ENCODE results near the gene UPK1A. TPM values are rescaled to one million over a fixed set of nuclear protein-coding genes. Genes with fewer than 3 reads are reported as not detected.
A peak's percentile ranks its signal among the peaks of the same experiment; 100 is the strongest.

The UPK1A gene
- total and polyA plus RNA-seq, 9 of the 15 experiments (the other 6 are each of a cell fraction or from before 2014, with no cell fraction given): 0.06 to 0.13 TPM; not detected in 7

DNA sequence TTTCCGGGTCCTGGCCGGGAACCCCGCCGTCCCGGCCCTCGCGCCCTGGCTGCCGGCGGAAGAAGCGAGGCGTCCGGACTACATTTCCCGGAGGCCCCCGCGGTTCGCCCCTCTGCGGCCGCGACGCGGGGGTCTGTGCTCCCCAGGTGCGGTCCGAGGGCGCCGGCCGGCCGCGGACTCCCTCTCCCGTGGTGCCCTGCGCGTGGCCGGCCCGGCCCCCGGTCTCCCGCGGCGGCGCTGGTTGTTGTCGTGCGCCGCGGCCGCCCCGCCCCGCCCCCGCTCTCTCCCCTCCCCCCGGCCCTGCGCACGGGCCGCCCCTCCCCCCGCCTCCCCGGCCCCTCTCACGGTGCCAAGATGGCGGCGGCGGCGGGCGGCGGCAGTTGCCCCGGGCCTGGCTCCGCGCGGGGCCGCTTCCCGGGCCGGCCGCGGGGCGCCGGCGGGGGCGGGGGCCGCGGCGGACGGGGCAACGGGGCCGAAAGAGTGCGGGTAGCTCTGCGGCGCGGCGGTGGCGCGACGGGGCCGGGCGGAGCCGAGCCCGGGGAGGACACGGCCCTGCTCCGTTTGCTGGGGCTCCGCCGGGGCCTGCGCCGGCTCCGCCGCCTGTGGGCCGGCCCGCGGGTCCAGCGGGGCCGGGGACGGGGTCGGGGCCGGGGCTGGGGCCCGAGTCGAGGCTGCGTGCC is 51.5 kb downstream of the UPK1A start, which contains the start of gene KMT2B (continued):
- TF ChIP-seq CTBP1 (IDR thresholded peaks at IDR 0.05; ENCODE audit: borderline replicate concordance) (no peak), DPF2 (IDR thresholded peaks at IDR 0.05) (no peak), ZNF707 (CRISPR knock-in tag; conservative IDR thresholded peaks at IDR 0.05) (no peak), THRAP3 (IDR thresholded peaks at IDR 0.05; ENCODE audit: borderline replicate concordance) (no peak), GABPB2 (CRISPR knock-in tag; conservative IDR thresholded peaks at IDR 0.05) (no peak), ZBTB7A (IDR thresholded peaks at IDR 0.05; ENCODE audit: borderline replicate concordance, control insufficient read depth, low read depth, low read length) (peak; percentile 93), ETV6 (IDR thresholded peaks at IDR 0.05; ENCODE audit: borderline replicate concordance in 1 of 2, low read depth in 2 of 2, low read length in 1 of 2) (no peak), ETV6 (CRISPR knock-in tag; IDR thresholded peaks at IDR 0.05; ENCODE audit: borderline replicate concordance) (no peak), KHSRP (IDR thresholded peaks at IDR 0.05) (no peak), SMARCC2 (IDR thresholded peaks at IDR 0.05; ENCODE audit: low read depth) (no peak), NCOR1 (IDR thresholded peaks at IDR 0.05) (no peak), BDP1 (IDR thresholded peaks at IDR 0.05; ENCODE audit: insufficient read depth, insufficient read length) (no peak), CSDE1 (IDR thresholded peaks at IDR 0.05) (no peak), KLF6 (CRISPR knock-in tag; IDR thresholded peaks at IDR 0.05; ENCODE audit: borderline replicate concordance) (no peak), STAT5A (IDR thresholded peaks at IDR 0.05; ENCODE audit: borderline replicate concordance, low read length) (no peak), ERF (CRISPR knock-in tag; IDR thresholded peaks at IDR 0.05) (no peak), ZNF696 (CRISPR knock-in tag; conservative IDR thresholded peaks at IDR 0.05) (no peak), L3MBTL2 (IDR thresholded peaks at IDR 0.05) (no peak), PHF8 (IDR thresholded peaks at IDR 0.05; ENCODE audit: borderline replicate concordance, low read length) (peak; percentile 54; the same call in 1 of the 2 replicates)
- TF ChIP-seq, protein P1, sequence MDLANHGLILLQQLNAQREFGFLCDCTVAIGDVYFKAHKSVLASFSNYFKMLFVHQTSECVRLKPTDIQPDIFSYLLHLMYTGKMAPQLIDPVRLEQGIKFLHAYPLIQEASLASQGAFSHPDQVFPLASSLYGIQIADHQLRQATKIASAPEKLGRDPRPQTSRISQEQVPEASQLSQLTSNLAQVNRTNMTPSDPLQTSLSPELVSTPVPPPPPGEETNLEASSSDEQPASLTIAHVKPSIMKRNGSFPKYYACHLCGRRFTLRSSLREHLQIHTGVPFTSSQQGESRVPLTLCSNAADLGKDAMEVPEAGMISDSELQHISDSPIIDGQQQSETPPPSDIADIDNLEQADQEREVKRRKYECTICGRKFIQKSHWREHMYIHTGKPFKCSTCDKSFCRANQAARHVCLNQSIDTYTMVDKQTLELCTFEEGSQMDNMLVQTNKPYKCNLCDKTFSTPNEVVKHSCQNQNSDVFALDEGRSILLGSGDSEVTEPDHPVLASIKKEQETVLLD (IDR thresholded peaks at IDR 0.05): no peak
- TF ChIP-seq, protein P2, sequence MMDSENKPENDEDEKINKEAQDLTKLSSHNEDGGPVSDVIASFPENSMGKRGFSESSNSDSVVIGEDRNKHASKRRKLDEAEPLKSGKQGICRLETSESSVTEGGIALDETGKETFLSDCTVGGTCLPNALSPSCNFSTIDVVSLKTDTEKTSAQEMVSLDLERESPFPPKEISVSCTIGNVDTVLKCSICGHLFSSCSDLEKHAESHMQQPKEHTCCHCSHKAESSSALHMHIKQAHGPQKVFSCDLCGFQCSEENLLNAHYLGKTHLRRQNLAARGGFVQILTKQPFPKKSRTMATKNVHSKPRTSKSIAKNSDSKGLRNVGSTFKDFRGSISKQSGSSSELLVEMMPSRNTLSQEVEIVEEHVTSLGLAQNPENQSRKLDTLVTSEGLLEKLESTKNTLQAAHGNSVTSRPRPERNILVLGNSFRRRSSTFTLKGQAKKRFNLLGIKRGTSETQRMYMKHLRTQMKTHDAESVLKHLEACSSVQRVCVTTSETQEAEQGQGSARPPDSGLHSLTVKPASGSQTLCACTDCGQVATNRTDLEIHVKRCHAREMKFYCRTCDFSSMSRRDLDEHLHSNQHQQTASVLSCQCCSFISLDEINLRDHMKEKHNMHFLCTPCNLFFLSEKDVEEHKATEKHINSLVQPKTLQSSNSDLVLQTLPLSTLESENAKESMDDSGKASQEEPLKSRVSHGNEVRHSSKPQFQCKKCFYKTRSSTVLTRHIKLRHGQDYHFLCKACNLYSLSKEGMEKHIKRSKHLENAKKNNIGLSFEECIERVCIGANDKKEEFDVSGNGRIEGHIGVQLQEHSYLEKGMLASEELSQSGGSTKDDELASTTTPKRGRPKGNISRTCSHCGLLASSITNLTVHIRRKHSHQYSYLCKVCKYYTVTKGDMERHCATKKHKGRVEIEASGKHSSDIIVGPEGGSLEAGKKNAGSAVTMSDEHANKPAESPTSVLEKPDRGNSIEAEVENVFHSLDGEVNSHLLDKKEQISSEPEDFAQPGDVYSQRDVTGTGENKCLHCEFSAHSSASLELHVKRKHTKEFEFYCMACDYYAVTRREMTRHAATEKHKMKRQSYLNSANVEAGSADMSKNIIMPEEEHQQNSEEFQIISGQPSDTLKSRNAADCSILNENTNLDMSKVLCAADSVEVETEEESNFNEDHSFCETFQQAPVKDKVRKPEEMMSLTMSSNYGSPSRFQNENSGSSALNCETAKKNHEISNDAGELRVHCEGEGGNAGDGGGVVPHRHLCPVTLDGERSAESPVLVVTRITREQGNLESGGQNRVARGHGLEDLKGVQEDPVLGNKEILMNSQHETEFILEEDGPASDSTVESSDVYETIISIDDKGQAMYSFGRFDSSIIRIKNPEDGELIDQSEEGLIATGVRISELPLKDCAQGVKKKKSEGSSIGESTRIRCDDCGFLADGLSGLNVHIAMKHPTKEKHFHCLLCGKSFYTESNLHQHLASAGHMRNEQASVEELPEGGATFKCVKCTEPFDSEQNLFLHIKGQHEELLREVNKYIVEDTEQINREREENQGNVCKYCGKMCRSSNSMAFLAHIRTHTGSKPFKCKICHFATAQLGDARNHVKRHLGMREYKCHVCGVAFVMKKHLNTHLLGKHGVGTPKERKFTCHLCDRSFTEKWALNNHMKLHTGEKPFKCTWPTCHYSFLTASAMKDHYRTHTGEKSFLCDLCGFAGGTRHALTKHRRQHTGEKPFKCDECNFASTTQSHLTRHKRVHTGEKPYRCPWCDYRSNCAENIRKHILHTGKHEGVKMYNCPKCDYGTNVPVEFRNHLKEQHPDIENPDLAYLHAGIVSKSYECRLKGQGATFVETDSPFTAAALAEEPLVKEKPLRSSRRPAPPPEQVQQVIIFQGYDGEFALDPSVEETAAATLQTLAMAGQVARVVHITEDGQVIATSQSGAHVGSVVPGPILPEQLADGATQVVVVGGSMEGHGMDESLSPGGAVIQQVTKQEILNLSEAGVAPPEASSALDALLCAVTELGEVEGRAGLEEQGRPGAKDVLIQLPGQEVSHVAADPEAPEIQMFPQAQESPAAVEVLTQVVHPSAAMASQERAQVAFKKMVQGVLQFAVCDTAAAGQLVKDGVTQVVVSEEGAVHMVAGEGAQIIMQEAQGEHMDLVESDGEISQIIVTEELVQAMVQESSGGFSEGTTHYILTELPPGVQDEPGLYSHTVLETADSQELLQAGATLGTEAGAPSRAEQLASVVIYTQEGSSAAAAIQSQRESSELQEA (IDR thresholded peaks at IDR 0.05; ENCODE audit: low read depth): no peak

Data from K562 (cell line).